GM12878 (cell line): ENCODE results near the gene TEC. TPM values are rescaled to one million over a fixed set of nuclear protein-coding genes. Genes with fewer than 3 reads are reported as not detected.
A peak's percentile ranks its signal among the peaks of the same experiment; 100 is the strongest.

Experiments
- EED ChIP-seq: sonication (generic); IDR thresholded peaks from 2 replicates; pipeline ENCODE4 v1.6.1; 2016; ENCODE audit warnings: antibody characterized with exemption, low read depth
- FOS ChIP-seq: IDR thresholded peaks from 3 replicates; pipeline ENCODE4 v1.6.1; 2011; ENCODE audit warnings: borderline replicate concordance; ENCODE audit not compliant: insufficient read length; ENCODE audit errors: extremely low read depth
- HDAC6 ChIP-seq: fragments of 200-600 bp; sonication (generic); IDR thresholded peaks from one replicate; pipeline ENCODE4 v1.8.0; 2017; ENCODE audit warnings: antibody characterized with exemption; ENCODE audit not compliant: unreplicated experiment
- IKZF2 ChIP-seq, 2 experiments: fragments of 450-650 bp; IDR thresholded peaks; 2 replicates each; pipeline ENCODE4 v1.6.1; 2017; ENCODE audit warnings: mild to moderate bottlenecking in 2 of 2, moderate library complexity in 2 of 2
- MEF2B ChIP-seq: fragments of 450-650 bp; IDR thresholded peaks from 2 replicates; pipeline ENCODE4 v1.6.1; 2018; ENCODE audit warnings: mild to moderate bottlenecking, moderate library complexity; ENCODE audit not compliant: partially characterized antibody, poor library complexity, severe bottlenecking
- MYC ChIP-seq: IDR thresholded peaks from 2 replicates; pipeline ENCODE4 v1.6.1; 2011; ENCODE audit warnings: mild to moderate bottlenecking, low read length, moderate library complexity, inconsistent platforms; ENCODE audit not compliant: insufficient read depth, insufficient replicate concordance, insufficient read length, severe bottlenecking
- NFXL1 ChIP-seq: fragments of 450-650 bp; IDR thresholded peaks from 2 replicates; pipeline ENCODE4 v1.6.1; 2017; ENCODE audit warnings: antibody characterized with exemption, mild to moderate bottlenecking, borderline replicate concordance
- NR2C1 ChIP-seq: fragments of 450-650 bp; IDR thresholded peaks from 2 replicates; pipeline ENCODE4 v1.6.1; 2017; ENCODE audit warnings: antibody characterized with exemption, mild to moderate bottlenecking, moderate library complexity
- NRF1 ChIP-seq: conservative IDR thresholded peaks from 2 replicates; pipeline ENCODE4 v1.6.1; 2011; ENCODE audit warnings: mild to moderate bottlenecking, low read depth, low read length, improper control_type of control experiment
- PAX8 ChIP-seq: fragments of 450-650 bp; IDR thresholded peaks from 2 replicates; pipeline ENCODE4 v1.6.1; 2017; ENCODE audit warnings: mild to moderate bottlenecking, moderate library complexity
- SIN3A ChIP-seq: IDR thresholded peaks from 2 replicates; pipeline ENCODE4 v1.6.1; 2012; ENCODE audit warnings: low read depth, low read length, improper control_type of control experiment
- SREBF1 ChIP-seq: IDR thresholded peaks from 2 replicates; pipeline ENCODE4 v1.6.1; 2012; ENCODE audit warnings: mild to moderate bottlenecking, low read length
- STAT3 ChIP-seq: IDR thresholded peaks from 2 replicates; pipeline ENCODE4 v1.6.1; 2011; ENCODE audit warnings: low read depth, low read length, improper control_type of control experiment
- TCF12 ChIP-seq: IDR thresholded peaks from 2 replicates; pipeline ENCODE4 v1.6.1; 2011; ENCODE audit warnings: low read depth, mild to moderate bottlenecking, low read length
- ZNF384 ChIP-seq: IDR thresholded peaks from 2 replicates; pipeline ENCODE4 v1.6.1; 2012; ENCODE audit warnings: low read depth, mild to moderate bottlenecking, low read length, improper control_type of control experiment, borderline replicate concordance
- polyA plus RNA-seq, 11 experiments: library from polyadenylated mRNA; depleted of rRNA in 4 of 11; unstranded in 6 of 11; stranded (reverse) in 5 of 11; fragments of >200 nt; fragmentation: Nextera tagmentation in 4 of 11; fragmentation: Illumina TruSeq in 1 of 11; extraction: Ambion mirVana in 4 of 11; extraction: Trizol in 1 of 11; gene quantifications; 1 replicate in 1 of 11; 2 replicates in 10 of 11; pipeline versions ENCODE4 v1.2.1 to v1.2.3, GENCODE V29; 2011 to 2016; ENCODE audit warnings: inconsistent platforms in 2 of 11, missing spikeins in 2 of 11, low read depth in 1 of 11
- total RNA-seq, 4 experiments: library from RNA; depleted of rRNA in 3 of 4; stranded (reverse); fragments of >200 nt in 3 of 4; fragmentation: Illumina TruSeq in 1 of 4; extraction: Trizol in 1 of 4; gene quantifications; 2 replicates each; pipeline versions ENCODE4 v1.2.1 to v1.2.3, GENCODE V29; 2013 to 2021
- TF ChIP-seq, protein P1 (sequence below): IDR thresholded peaks from 2 replicates; pipeline ENCODE4 v1.6.1; 2012; ENCODE audit warnings: low read depth, low read length, improper control_type of control experiment
- TF ChIP-seq, protein P2 (sequence below): IDR thresholded peaks from 2 replicates; pipeline ENCODE4 v1.6.1; 2012; ENCODE audit warnings: mild to moderate bottlenecking, low read depth, low read length
- TF ChIP-seq, protein P3 (sequence below): fragments of 450-650 bp; IDR thresholded peaks from 2 replicates; pipeline ENCODE4 v1.6.1; 2017; ENCODE audit warnings: borderline replicate concordance
- TF ChIP-seq, protein P4 (sequence below): IDR thresholded peaks from 2 replicates; pipeline ENCODE4 v1.6.1; 2012; ENCODE audit warnings: low read length, inconsistent platforms
- TF ChIP-seq, protein P5 (sequence below): fragments of 450-650 bp; IDR thresholded peaks from 2 replicates; pipeline ENCODE4 v1.6.1; 2017; ENCODE audit warnings: mild to moderate bottlenecking, low read depth, inconsistent platforms; ENCODE audit not compliant: poor library complexity, severe bottlenecking

The TEC gene
- total and polyA plus RNA-seq, 10 of the 15 experiments (the other 5 are each of a cell fraction or from before 2014, with no cell fraction given): 7.4 to 27.2 (median 17.1) TPM

DNA sequence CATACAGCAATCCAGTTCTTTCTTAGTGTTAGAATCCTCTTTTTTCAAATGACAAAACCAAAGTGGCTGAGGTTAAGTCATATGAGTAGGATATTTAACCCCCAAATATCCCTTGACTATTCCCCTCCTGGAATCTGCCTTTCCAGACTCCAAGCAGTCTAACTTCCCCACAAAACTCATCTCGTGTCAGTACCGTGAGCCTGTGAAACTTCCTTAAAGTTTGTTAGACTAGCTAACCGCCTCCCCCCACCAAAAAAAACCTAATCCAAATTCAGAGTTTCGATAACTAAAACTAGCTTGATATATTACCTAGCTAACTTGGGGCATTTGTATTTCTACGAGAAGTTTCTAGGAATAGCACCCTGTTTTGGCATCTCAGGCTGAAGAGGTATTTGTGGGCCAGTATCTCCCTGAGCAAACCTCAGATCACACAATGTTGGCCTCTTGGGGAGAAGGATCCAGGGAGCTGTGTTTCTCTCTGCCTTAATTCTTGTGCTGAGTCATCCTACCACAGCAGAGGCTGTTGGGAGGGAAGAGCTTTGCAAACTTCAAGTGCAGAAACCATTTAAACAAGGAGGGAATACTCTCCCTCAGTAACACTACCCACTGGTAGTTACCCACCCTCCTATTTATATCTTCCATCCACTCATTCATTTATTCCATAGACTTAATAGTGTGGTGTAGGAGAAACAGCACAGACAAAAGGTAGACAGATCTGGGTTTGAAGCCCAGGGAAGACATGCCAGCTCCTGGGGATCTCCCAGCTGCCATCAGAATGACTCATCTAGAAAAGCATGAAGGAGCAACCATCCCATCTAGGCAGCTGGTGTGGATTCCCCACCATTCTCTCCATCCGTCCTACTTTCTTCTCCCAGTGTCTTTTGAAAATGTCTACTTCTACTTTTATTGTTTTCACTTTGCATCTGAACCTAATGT is 96.3 kb downstream of the TEC start (continued):
- TF ChIP-seq, protein P1, sequence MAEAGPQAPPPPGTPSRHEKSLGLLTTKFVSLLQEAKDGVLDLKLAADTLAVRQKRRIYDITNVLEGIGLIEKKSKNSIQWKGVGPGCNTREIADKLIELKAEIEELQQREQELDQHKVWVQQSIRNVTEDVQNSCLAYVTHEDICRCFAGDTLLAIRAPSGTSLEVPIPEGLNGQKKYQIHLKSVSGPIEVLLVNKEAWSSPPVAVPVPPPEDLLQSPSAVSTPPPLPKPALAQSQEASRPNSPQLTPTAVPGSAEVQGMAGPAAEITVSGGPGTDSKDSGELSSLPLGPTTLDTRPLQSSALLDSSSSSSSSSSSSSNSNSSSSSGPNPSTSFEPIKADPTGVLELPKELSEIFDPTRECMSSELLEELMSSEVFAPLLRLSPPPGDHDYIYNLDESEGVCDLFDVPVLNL: no peak
- no peak for TF ChIP-seq NFXL1
- peak; percentile 96 for TF ChIP-seq EED
- TF ChIP-seq TCF12: peak; percentile 80
- TF ChIP-seq, protein P2, sequence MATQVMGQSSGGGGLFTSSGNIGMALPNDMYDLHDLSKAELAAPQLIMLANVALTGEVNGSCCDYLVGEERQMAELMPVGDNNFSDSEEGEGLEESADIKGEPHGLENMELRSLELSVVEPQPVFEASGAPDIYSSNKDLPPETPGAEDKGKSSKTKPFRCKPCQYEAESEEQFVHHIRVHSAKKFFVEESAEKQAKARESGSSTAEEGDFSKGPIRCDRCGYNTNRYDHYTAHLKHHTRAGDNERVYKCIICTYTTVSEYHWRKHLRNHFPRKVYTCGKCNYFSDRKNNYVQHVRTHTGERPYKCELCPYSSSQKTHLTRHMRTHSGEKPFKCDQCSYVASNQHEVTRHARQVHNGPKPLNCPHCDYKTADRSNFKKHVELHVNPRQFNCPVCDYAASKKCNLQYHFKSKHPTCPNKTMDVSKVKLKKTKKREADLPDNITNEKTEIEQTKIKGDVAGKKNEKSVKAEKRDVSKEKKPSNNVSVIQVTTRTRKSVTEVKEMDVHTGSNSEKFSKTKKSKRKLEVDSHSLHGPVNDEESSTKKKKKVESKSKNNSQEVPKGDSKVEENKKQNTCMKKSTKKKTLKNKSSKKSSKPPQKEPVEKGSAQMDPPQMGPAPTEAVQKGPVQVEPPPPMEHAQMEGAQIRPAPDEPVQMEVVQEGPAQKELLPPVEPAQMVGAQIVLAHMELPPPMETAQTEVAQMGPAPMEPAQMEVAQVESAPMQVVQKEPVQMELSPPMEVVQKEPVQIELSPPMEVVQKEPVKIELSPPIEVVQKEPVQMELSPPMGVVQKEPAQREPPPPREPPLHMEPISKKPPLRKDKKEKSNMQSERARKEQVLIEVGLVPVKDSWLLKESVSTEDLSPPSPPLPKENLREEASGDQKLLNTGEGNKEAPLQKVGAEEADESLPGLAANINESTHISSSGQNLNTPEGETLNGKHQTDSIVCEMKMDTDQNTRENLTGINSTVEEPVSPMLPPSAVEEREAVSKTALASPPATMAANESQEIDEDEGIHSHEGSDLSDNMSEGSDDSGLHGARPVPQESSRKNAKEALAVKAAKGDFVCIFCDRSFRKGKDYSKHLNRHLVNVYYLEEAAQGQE: no peak
- no peak for TF ChIP-seq FOS
- TF ChIP-seq, protein P3, sequence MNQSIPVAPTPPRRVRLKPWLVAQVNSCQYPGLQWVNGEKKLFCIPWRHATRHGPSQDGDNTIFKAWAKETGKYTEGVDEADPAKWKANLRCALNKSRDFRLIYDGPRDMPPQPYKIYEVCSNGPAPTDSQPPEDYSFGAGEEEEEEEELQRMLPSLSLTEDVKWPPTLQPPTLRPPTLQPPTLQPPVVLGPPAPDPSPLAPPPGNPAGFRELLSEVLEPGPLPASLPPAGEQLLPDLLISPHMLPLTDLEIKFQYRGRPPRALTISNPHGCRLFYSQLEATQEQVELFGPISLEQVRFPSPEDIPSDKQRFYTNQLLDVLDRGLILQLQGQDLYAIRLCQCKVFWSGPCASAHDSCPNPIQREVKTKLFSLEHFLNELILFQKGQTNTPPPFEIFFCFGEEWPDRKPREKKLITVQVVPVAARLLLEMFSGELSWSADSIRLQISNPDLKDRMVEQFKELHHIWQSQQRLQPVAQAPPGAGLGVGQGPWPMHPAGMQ: no peak
- no peak for TF ChIP-seq PAX8
- no peak for TF ChIP-seq SIN3A
- TF ChIP-seq NRF1: no peak
- TF ChIP-seq, protein P4, sequence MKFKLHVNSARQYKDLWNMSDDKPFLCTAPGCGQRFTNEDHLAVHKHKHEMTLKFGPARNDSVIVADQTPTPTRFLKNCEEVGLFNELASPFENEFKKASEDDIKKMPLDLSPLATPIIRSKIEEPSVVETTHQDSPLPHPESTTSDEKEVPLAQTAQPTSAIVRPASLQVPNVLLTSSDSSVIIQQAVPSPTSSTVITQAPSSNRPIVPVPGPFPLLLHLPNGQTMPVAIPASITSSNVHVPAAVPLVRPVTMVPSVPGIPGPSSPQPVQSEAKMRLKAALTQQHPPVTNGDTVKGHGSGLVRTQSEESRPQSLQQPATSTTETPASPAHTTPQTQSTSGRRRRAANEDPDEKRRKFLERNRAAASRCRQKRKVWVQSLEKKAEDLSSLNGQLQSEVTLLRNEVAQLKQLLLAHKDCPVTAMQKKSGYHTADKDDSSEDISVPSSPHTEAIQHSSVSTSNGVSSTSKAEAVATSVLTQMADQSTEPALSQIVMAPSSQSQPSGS: peak; percentile 19; the same call in 1 of the 2 replicates
- no peak for TF ChIP-seq MYC
- no peak for TF ChIP-seq ZNF384
- TF ChIP-seq NR2C1: no peak
- no peak for TF ChIP-seq MEF2B
- no peak for TF ChIP-seq STAT3
- TF ChIP-seq, protein P5, sequence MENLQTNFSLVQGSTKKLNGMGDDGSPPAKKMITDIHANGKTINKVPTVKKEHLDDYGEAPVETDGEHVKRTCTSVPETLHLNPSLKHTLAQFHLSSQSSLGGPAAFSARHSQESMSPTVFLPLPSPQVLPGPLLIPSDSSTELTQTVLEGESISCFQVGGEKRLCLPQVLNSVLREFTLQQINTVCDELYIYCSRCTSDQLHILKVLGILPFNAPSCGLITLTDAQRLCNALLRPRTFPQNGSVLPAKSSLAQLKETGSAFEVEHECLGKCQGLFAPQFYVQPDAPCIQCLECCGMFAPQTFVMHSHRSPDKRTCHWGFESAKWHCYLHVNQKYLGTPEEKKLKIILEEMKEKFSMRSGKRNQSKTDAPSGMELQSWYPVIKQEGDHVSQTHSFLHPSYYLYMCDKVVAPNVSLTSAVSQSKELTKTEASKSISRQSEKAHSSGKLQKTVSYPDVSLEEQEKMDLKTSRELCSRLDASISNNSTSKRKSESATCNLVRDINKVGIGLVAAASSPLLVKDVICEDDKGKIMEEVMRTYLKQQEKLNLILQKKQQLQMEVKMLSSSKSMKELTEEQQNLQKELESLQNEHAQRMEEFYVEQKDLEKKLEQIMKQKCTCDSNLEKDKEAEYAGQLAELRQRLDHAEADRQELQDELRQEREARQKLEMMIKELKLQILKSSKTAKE: no peak
- no peak for TF ChIP-seq SREBF1
- no peak for TF ChIP-seq HDAC6
- TF ChIP-seq IKZF2 (IDR thresholded peaks at IDR 0.05): peak; percentile 79 to 83; a peak in 3 of 4 replicates
